Measurements from ENCODE around the gene CCDC88B. TPM values are rescaled to one million over a fixed set of nuclear protein-coding genes. Genes with fewer than 3 reads are reported as not detected.
A peak's percentile ranks its signal among the peaks of the same experiment; 100 is the strongest.

CCDC88B gene
- total RNA-seq, 1 experiment from 2014 or later: 7.6 TPM

GRCh38 chr11:64340671-64341335, 799 bp downstream of the CCDC88B start:
- Mint-ChIP-seq H3K9me3 (ENCODE audit: low read depth, unreplicated experiment) (no peaks in the 10 kb centered on the region), H3K4me1 (ENCODE audit: low read depth, unreplicated experiment) (peaks cover under 1% of the 10 kb centered on the region), H3K27ac (ENCODE audit: unreplicated experiment) (no peak overlapping the region), H3K36me3 (ENCODE audit: insufficient read depth, unreplicated experiment) (no peaks in the 10 kb centered on the region), H3K27me3 (ENCODE audit: unreplicated experiment) (no peaks in the 10 kb centered on the region), H3K4me3 (ENCODE audit: low read depth, unreplicated experiment) (peak overlapping the region; percentile 14)
- DNase-seq: no peak
- no TSS peak for BruUV-seq (replicated peaks)
- CTCF ChIA-PET: interaction anchor here (1.2 kb wide), 1 partner anchor 14 kb away, joined by 6 read pairs; no protein-coding TSS in a partner anchor
- intact Hi-C loops (cut with micrococcal nuclease; ENCODE audit: unreplicated experiment): no loop called here
- TF ChIP-seq CTCF (IDR thresholded peaks at IDR 0.05; ENCODE audit: unreplicated experiment): no peak

- no peaks in the 10 kb centered on the region for H3K4me1 Mint-ChIP-seq (ENCODE audit: low read depth, unreplicated experiment)
- no TSS peak for BruUV-seq (replicated peaks)
- no peak overlapping the region for H3K27ac Mint-ChIP-seq (ENCODE audit: unreplicated experiment)
- H3K9me3 Mint-ChIP-seq (ENCODE audit: low read depth, unreplicated experiment): no peaks in the 10 kb centered on the region
- no peak for TF ChIP-seq CTCF (IDR thresholded peaks at IDR 0.05; ENCODE audit: unreplicated experiment)
- CTCF ChIA-PET: interaction anchor here (1.2 kb wide), 1 partner anchor 14 kb away, joined by 6 read pairs; no protein-coding TSS in a partner anchor
- no peaks in the 10 kb centered on the region for H3K27me3 Mint-ChIP-seq (ENCODE audit: unreplicated experiment)
- H3K4me3 Mint-ChIP-seq (ENCODE audit: low read depth, unreplicated experiment): peak overlapping the region; percentile 14
- intact Hi-C loops (cut with micrococcal nuclease; ENCODE audit: unreplicated experiment): no loop called here
- no peak for DNase-seq
- no peaks in the 10 kb centered on the region for H3K36me3 Mint-ChIP-seq (ENCODE audit: insufficient read depth, unreplicated experiment)
Observed at GRCh38 chr11:64341429-64341828, 1.4 kb downstream of the CCDC88B start.

- DNase-seq: peak; percentile 96
- no peaks in the 10 kb centered on the region for H3K27me3 Mint-ChIP-seq (ENCODE audit: unreplicated experiment)
- peak; percentile 36 for TF ChIP-seq CTCF (IDR thresholded peaks at IDR 0.05; ENCODE audit: unreplicated experiment)
- no peaks in the 10 kb centered on the region for H3K36me3 Mint-ChIP-seq (ENCODE audit: insufficient read depth, unreplicated experiment)
- peak overlapping the region; percentile 52 for H3K4me3 Mint-ChIP-seq (ENCODE audit: low read depth, unreplicated experiment)
- CTCF ChIA-PET: interaction anchor here (0.8 to 2.3 kb wide), 6 partner anchors 10 to 107 kb away, joined by 3 to 27 read pairs (median 8); partner anchors contain the start of genes PRDX5 and TRMT112
- intact Hi-C loops (cut with micrococcal nuclease; ENCODE audit: unreplicated experiment): no loop called here
- BruUV-seq (replicated peaks): no TSS peak
- H3K9me3 Mint-ChIP-seq (ENCODE audit: low read depth, unreplicated experiment): no peaks in the 10 kb centered on the region
- H3K27ac Mint-ChIP-seq (ENCODE audit: unreplicated experiment): no peak overlapping the region
- peaks cover 3% of the 10 kb centered on the region for H3K4me1 Mint-ChIP-seq (ENCODE audit: low read depth, unreplicated experiment)
Observed at GRCh38 chr11:64341851-64342791, 2.1 kb downstream of the CCDC88B start.

- no peaks in the 10 kb centered on the region for H3K9me3 Mint-ChIP-seq (ENCODE audit: low read depth, unreplicated experiment)
- no peak for TF ChIP-seq CTCF (IDR thresholded peaks at IDR 0.05; ENCODE audit: unreplicated experiment)
- no peak overlapping the region for H3K27ac Mint-ChIP-seq (ENCODE audit: unreplicated experiment)
- BruUV-seq (replicated peaks): no TSS peak
- peak overlapping the region; percentile 52 for H3K4me3 Mint-ChIP-seq (ENCODE audit: low read depth, unreplicated experiment)
- no peaks in the 10 kb centered on the region for H3K27me3 Mint-ChIP-seq (ENCODE audit: unreplicated experiment)
- intact Hi-C loops (cut with micrococcal nuclease; ENCODE audit: unreplicated experiment): no loop called here
- peaks cover 9% of the 10 kb centered on the region for H3K4me1 Mint-ChIP-seq (ENCODE audit: low read depth, unreplicated experiment)
- CTCF ChIA-PET: interaction anchor here (0.8 to 2.3 kb wide), 6 partner anchors 9 to 106 kb away, joined by 3 to 27 read pairs (median 8); partner anchors contain the start of genes PRDX5 and TRMT112
- no peak for DNase-seq
- no peaks in the 10 kb centered on the region for H3K36me3 Mint-ChIP-seq (ENCODE audit: insufficient read depth, unreplicated experiment)
Observed at GRCh38 chr11:64342869-64343745, 3.1 kb downstream of the CCDC88B start.

Measured in Calu3 (cell line).